ENCODE measurements around the gene PROKR1. TPM values are rescaled to one million over a fixed set of nuclear protein-coding genes. Genes with fewer than 3 reads are reported as not detected.

PROKR1 gene
- total RNA-seq, 4 donors from 2014 or later = not detected

DNA sequence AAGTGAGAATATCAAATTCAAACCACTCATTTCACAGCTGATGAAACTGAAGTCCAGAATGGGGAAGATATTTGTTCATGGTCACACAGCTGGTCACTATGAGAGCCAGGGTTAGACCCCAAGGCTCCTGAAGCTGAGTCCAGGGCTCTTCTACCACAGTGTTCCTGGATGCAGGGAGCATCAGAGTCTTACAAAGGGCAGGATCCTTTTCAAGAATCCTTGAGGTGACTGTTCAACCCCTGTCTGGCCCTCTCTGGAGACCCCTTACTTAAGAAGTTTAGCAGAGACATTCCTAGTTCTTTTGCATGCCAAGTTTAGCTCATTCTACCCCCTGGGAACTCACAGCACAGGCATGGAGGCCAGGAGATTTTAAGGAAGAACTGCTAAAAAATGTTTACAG, 15.7 kb downstream of the PROKR1 start:
- H3K9me3 ChIP-seq = no peaks in the 10 kb centered on the region
- H3K36me3 ChIP-seq = no peaks in the 10 kb centered on the region
- no peak overlapping the region for H3K27ac ChIP-seq
- no peaks in the 10 kb centered on the region for H3K4me1 ChIP-seq
- no peak overlapping the region for H3K4me3 ChIP-seq
- H3K27me3 ChIP-seq = no peaks in the 10 kb centered on the region
- DNase-seq = no peak
- TF ChIP-seq, protein P1, sequence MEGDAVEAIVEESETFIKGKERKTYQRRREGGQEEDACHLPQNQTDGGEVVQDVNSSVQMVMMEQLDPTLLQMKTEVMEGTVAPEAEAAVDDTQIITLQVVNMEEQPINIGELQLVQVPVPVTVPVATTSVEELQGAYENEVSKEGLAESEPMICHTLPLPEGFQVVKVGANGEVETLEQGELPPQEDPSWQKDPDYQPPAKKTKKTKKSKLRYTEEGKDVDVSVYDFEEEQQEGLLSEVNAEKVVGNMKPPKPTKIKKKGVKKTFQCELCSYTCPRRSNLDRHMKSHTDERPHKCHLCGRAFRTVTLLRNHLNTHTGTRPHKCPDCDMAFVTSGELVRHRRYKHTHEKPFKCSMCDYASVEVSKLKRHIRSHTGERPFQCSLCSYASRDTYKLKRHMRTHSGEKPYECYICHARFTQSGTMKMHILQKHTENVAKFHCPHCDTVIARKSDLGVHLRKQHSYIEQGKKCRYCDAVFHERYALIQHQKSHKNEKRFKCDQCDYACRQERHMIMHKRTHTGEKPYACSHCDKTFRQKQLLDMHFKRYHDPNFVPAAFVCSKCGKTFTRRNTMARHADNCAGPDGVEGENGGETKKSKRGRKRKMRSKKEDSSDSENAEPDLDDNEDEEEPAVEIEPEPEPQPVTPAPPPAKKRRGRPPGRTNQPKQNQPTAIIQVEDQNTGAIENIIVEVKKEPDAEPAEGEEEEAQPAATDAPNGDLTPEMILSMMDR (IDR thresholded peaks at IDR 0.05) = no peak
- no peak for TF ChIP-seq POLR2A (IDR thresholded peaks at IDR 0.05)

DNA sequence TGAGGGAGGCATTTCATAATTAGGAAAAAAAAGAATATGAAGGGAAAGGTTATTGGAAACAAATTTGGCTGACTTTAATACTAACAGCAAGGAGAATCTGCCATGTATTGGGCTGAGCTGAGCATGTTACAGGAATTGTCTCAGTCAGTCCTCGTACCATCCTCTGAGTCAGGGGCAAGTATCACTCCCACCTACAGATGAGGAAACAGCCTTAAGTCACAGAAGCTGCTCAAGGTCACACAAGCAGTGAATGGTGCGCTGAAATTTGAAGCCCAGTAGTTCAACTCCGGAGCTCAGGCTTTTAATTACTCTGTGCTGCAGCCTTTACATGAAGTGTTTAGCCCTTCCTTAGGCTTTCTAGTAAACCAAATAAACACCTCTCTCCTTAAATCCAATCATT, 17.3 kb downstream of the PROKR1 start:
- Histone ChIP-seq H3K4me1 (no peaks in the 10 kb centered on the region), H3K27ac (no peak overlapping the region), H3K36me3 (no peaks in the 10 kb centered on the region), H3K27me3 (no peaks in the 10 kb centered on the region), H3K4me3 (no peak overlapping the region), H3K9me3 (no peaks in the 10 kb centered on the region)
- no peak for TF ChIP-seq POLR2A (IDR thresholded peaks at IDR 0.05)
- TF ChIP-seq, protein P1 (IDR thresholded peaks at IDR 0.05) = no peak
- no peak for DNase-seq

GRCh38 chr2:68662466-68662865, 19.1 kb downstream of the PROKR1 start:
- no peak overlapping the region for H3K27ac ChIP-seq
- H3K4me3 ChIP-seq = no peak overlapping the region
- no peak for DNase-seq
- no peaks in the 10 kb centered on the region for H3K9me3 ChIP-seq
- no peaks in the 10 kb centered on the region for H3K4me1 ChIP-seq
- no peaks in the 10 kb centered on the region for H3K27me3 ChIP-seq
- no peaks in the 10 kb centered on the region for H3K36me3 ChIP-seq
- no peak for TF ChIP-seq POLR2A (IDR thresholded peaks at IDR 0.05)
- TF ChIP-seq, protein P1 (IDR thresholded peaks at IDR 0.05) = no peak

GRCh38 chr2:68663371-68664156, 20.2 kb downstream of the PROKR1 start:
- TF ChIP-seq, protein P1 (IDR thresholded peaks at IDR 0.05) = no peak
- no peak for TF ChIP-seq POLR2A (IDR thresholded peaks at IDR 0.05)
- H3K4me3 ChIP-seq = no peak overlapping the region
- no peaks in the 10 kb centered on the region for H3K27me3 ChIP-seq
- no peak for DNase-seq
- H3K4me1 ChIP-seq = no peaks in the 10 kb centered on the region
- no peaks in the 10 kb centered on the region for H3K36me3 ChIP-seq
- H3K9me3 ChIP-seq = no peaks in the 10 kb centered on the region
- H3K27ac ChIP-seq = no peak overlapping the region

DNA sequence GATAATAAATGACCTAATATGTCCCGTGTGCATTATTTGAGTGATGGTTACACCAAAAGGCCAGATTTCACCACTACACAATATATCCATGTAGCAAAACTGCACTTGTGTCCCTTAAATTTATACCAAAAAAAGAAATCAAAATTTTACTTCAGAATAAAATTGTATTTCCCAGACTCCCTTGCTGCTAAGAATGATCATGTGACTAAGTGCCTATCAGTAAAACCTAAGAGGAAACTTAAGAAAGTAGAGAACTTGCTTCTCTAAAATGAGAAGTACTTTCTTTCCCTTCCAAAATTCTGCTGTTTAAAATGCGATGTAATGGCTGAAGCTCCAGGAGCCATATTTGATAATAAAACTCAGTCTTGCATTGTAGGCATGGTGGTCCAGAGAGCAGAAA, 24.0 kb downstream of the PROKR1 start:
- Histone ChIP-seq H3K4me3 (no peak overlapping the region), H3K9me3 (no peaks in the 10 kb centered on the region), H3K27ac (no peak overlapping the region), H3K27me3 (no peaks in the 10 kb centered on the region), H3K4me1 (no peaks in the 10 kb centered on the region), H3K36me3 (no peaks in the 10 kb centered on the region)
- no peak for DNase-seq
- TF ChIP-seq POLR2A (IDR thresholded peaks at IDR 0.05) = no peak
- TF ChIP-seq, protein P1 (IDR thresholded peaks at IDR 0.05) = no peak
